ENCODE data around the gene PKMYT1. TPM values are rescaled to one million over a fixed set of nuclear protein-coding genes. Genes with fewer than 3 reads are reported as not detected.

PKMYT1 gene
- total and polyA plus RNA-seq, 2 of the 4 experiments (the other 2 are of a cell fraction), result 1.8 to 14.9 TPM

GRCh38 chr16:2985462-2985861, 5.2 kb upstream of the PKMYT1 start:
- CTCF ChIA-PET, result no interaction called here

More at GRCh38 chr16:2985462-2985861, 5.2 kb upstream of the PKMYT1 start:
- H2BK5ac ChIP-seq (ENCODE audit: low read depth, low read length, poor library complexity, severe bottlenecking), result no peak overlapping the region
- no peak overlapping the region for H3K4me2 ChIP-seq (ENCODE audit: low read depth, low read length)
- ATAC-seq (ENCODE audit: low read depth), result no peak
- no peaks in the 10 kb centered on the region for H3K36me3 ChIP-seq (ENCODE audit: control insufficient read depth, insufficient read depth, low read length)
- H3K4me3 ChIP-seq (ENCODE audit: insufficient read depth, low read depth, low read length), result no peak overlapping the region
- no TSS peak for BruUV-seq (replicated peaks)
- H3K9me1 ChIP-seq (ENCODE audit: insufficient read depth, low read length), result 0 out of 2 replicates have a peak, but pooled peaks cover 4% of the 10 kb centered on the region
- H2BK15ac ChIP-seq (ENCODE audit: low read depth, low read length), result no peak overlapping the region
- no peak overlapping the region for H2BK20ac ChIP-seq (ENCODE audit: low read depth, low read length)
- peaks cover 0 to 6% of the 10 kb centered on the region in 2 experiments; a peak in 1 of 4 replicates for H3K79me1 ChIP-seq (ENCODE audit: low read depth in 1 of 2, low read length in 2 of 2)
- H2BK120ac ChIP-seq (ENCODE audit: low read depth, low read length), result no peak overlapping the region
- no peak overlapping the region for H3K27ac ChIP-seq (ENCODE audit: insufficient read depth, low read length)
- dilution Hi-C loops (cut with HindIII; ENCODE audit: low sequenced_read_pairs, unreplicated experiment), result no loop called here
- H3K23ac ChIP-seq (ENCODE audit: low read depth, low read length), result no peak overlapping the region
- TF ChIP-seq BHLHE40 (IDR thresholded peaks at IDR 0.05; ENCODE audit: low read depth, low read length) (no peak), CEBPB (IDR thresholded peaks at IDR 0.05; ENCODE audit: low read depth, low read length) (no peak), NFE2L2 (IDR thresholded peaks at IDR 0.05; ENCODE audit: low read depth, low read length) (no peak), USF2 (IDR thresholded peaks at IDR 0.05; ENCODE audit: low read depth, low read length) (no peak), MXI1 (IDR thresholded peaks at IDR 0.05; ENCODE audit: borderline replicate concordance, low read depth, low read length) (no peak), POLR2A (IDR thresholded peaks at IDR 0.05; ENCODE audit: low read depth, low read length) (no peak), RFX5 (IDR thresholded peaks at IDR 0.05; ENCODE audit: low read depth, low read length) (no peak), MAZ (IDR thresholded peaks at IDR 0.05; ENCODE audit: borderline replicate concordance, low read depth, low read length) (no peak), ELK1 (IDR thresholded peaks at IDR 0.05; ENCODE audit: borderline replicate concordance, low read depth, low read length) (no peak), RCOR1 (IDR thresholded peaks at IDR 0.05; ENCODE audit: insufficient replicate concordance, low read length) (no peak), SMC3 (IDR thresholded peaks at IDR 0.05; ENCODE audit: low read depth, low read length) (no peak)
- in situ Hi-C loops (cut with MboI; ENCODE audit: low sequenced_read_pairs), result no loop called here
- H3K27me3 ChIP-seq (ENCODE audit: control insufficient read depth, insufficient read depth, low read length), result peaks cover 19% of the 10 kb centered on the region
- H3K9ac ChIP-seq (ENCODE audit: low read depth, low read length), result no peak overlapping the region
- intact Hi-C loops (cut with micrococcal nuclease), result no loop called here
- no peak for DNase-seq
- H4K20me1 ChIP-seq (ENCODE audit: insufficient read depth, low read length), result no peaks in the 10 kb centered on the region
- H3K18ac ChIP-seq (ENCODE audit: low read depth, low read length), result no peak overlapping the region
- no peak overlapping the region for H3K56ac ChIP-seq (ENCODE audit: extremely low read depth, insufficient read depth, low read length)
- 39% methylated on average over 5 of the region's 9 CpGs; no CpG with 5 or more reads in 1 of the 2 experiments for WGBS, 2 experiments (ENCODE audit: extremely low coverage in 2 of 2, insufficient read length in 1 of 2)
- no peak overlapping the region for H2AFZ ChIP-seq (replicated peaks; ENCODE audit: low read length, poor library complexity)
- no peak overlapping the region for H3K14ac ChIP-seq (replicated peaks; ENCODE audit: low read depth, low read length)
- no peak overlapping the region for H4K91ac ChIP-seq (ENCODE audit: insufficient read depth, low read depth, low read length)
- no peaks in the 10 kb centered on the region for H3K9me3 ChIP-seq (ENCODE audit: control insufficient read depth, insufficient read depth, low read length)
- H4K5ac ChIP-seq (ENCODE audit: low read depth, low read length), result no peak overlapping the region
- peaks cover 6% of the 10 kb centered on the region for H3K4me1 ChIP-seq (ENCODE audit: control insufficient read depth, insufficient read depth, low read length)
- POLR2A ChIA-PET (ENCODE audit: unreplicated experiment), result interaction anchor here (0.6 kb wide), 1 partner anchor 39 kb away, joined by 7 read pairs; no protein-coding TSS in a partner anchor
- no peak overlapping the region for H4K8ac ChIP-seq (ENCODE audit: low read depth in 2 of 2, low read length in 2 of 2)
- H2AK5ac ChIP-seq (ENCODE audit: low read depth, low read length), result no peak overlapping the region
- H3K4ac ChIP-seq (ENCODE audit: low read depth, low read length), result no peak overlapping the region
- no peak overlapping the region for H2AK9ac ChIP-seq (replicated peaks; ENCODE audit: low read depth, low read length, poor library complexity)
